Measurements from ENCODE around the gene RPS5.

GRCh38 chr19:58380662-58381459, 6.2 kb upstream of the RPS5 start, which contains the start of gene ZNF837:
- 0 out of 2 replicates have a peak, but pooled peaks have one; percentile 3 for TF ChIP-seq CTCF (IDR thresholded peaks at IDR 0.05; ENCODE audit: low read depth, low read length)
- TF ChIP-seq EZH2phosphoT487 (IDR thresholded peaks at IDR 0.05; ENCODE audit: low read depth) = no peak

Measured in OCI-LY3 (cell line).